K562 (cell line): ENCODE data around the gene ARHGAP10. TPM values are rescaled to one million over a fixed set of nuclear protein-coding genes. Genes with fewer than 3 reads are reported as not detected.

Experiments
- ATAC-seq: fragments of 200-7000 bp; cut with Tn5 transposase; 3 replicates; pipeline ENCODE4 v1.9.1; 2020; ENCODE audit warnings: moderate library complexity
- BruUV-seq: library from RNA; stranded (reverse); fragments of 400-500 nt; replicated peaks from 2 replicates; lab custom pipeline; 2021; lab: Mats Ljungman, UMichigan
- CTCF ChIA-PET: fragments of 300-600 bp; formaldehyde crosslinking; extraction: SDS; loops from one replicate; lab custom pipeline; 2021; ENCODE audit warnings: low intra/inter-chr PET ratio; lab: Yijun Ruan, JAX
- POLR2A ChIA-PET: fragments of 300-600, 350-650 bp; sonication (Branson Sonifier 250); formaldehyde crosslinking; extraction: SDS; loops from one replicate; lab custom pipeline; 2021; ENCODE audit warnings: antibody characterized with exemption, inconsistent platforms; lab: Yijun Ruan, JAX
- DNase-seq, 4 experiments: peaks; one replicate each; pipeline versions ENCODE4 v3.0.0 to v3.0.0-alpha.2; 2011 to 2018; ENCODE audit warnings: low spot score in 3 of 4, mixed read lengths in 3 of 4; ENCODE audit errors: extremely low read depth in 1 of 4
- FAIRE-seq: peaks from 2 replicates; lab custom pipeline; 2011; peaks lifted over from hg19 to GRCh38; lab: Jason Lieb, UNC
- H2AFZ ChIP-seq: 2 replicates; pipeline ENCODE4 v1.6.0; 2011; ENCODE audit warnings: low read depth, low read length, control low read depth, inconsistent platforms
- H3K27ac ChIP-seq: fragments of 200-600 bp; 3 replicates; pipeline ENCODE4 v1.8.0; 2011; ENCODE audit warnings: low read depth, mild to moderate bottlenecking, control low read depth, inconsistent platforms, low read length, moderate library complexity, mixed read lengths; ENCODE audit errors: extremely low read depth
- H3K27me3 ChIP-seq, 2 experiments: fragments of 300-600 bp in 1 of 2; 2 replicates in 1 of 2; 3 replicates in 1 of 2; pipeline versions ENCODE4 v1.6.0 to v1.8.0; 2011; ENCODE audit warnings: inconsistent platforms in 2 of 2, low read length in 2 of 2, mild to moderate bottlenecking in 1 of 2, mixed read lengths in 1 of 2, moderate library complexity in 1 of 2; ENCODE audit not compliant: control insufficient read depth in 2 of 2, insufficient read depth in 2 of 2
- H3K36me3 ChIP-seq: fragments of 300-600 bp; 3 replicates; pipeline ENCODE4 v1.8.0; 2011; ENCODE audit warnings: mild to moderate bottlenecking, low read length, inconsistent platforms; ENCODE audit not compliant: control insufficient read depth, insufficient read depth
- H3K4me1 ChIP-seq, 2 experiments: fragments of 200-600 bp in 1 of 2; replicated peaks in 1 of 2; 2 replicates in 1 of 2; 3 replicates in 1 of 2; pipeline versions ENCODE4 v1.5.1 to v1.8.0; 2011; ENCODE audit warnings: inconsistent platforms in 2 of 2, low read length in 2 of 2, mild to moderate bottlenecking in 1 of 2, mixed read lengths in 1 of 2, moderate library complexity in 1 of 2; ENCODE audit not compliant: control insufficient read depth in 2 of 2, insufficient read depth in 2 of 2
- H3K4me2 ChIP-seq: 2 replicates; pipeline ENCODE4 v1.6.1; 2011; ENCODE audit warnings: low read length, control low read depth, inconsistent platforms, mixed read lengths; ENCODE audit not compliant: insufficient read depth
- H3K4me3 ChIP-seq: fragments of 200-600 bp; sonication (generic), shearing (Covaris generic); 2 replicates; pipeline ENCODE4 v1.5.1; 2016; ENCODE audit warnings: control low read depth, inconsistent platforms
- H3K79me2 ChIP-seq: fragments of 200-600 bp; 3 replicates; pipeline ENCODE4 v1.8.0; 2011; ENCODE audit warnings: low read length, inconsistent platforms; ENCODE audit not compliant: control insufficient read depth, insufficient read depth
- H3K9ac ChIP-seq, 2 experiments: 2 replicates each; pipeline versions ENCODE4 v1.6.0 to v1.6.1; 2011; ENCODE audit warnings: low read depth in 2 of 2, low read length in 2 of 2, control low read depth in 1 of 2, inconsistent platforms in 1 of 2, mild to moderate bottlenecking in 1 of 2, mixed read lengths in 1 of 2; ENCODE audit not compliant: insufficient read depth in 1 of 2
- H3K9me1 ChIP-seq: one replicate; pipeline ENCODE4 v1.6.0; 2011; ENCODE audit warnings: inconsistent platforms, mild to moderate bottlenecking, low read length, moderate library complexity; ENCODE audit not compliant: control insufficient read depth, insufficient read depth
- H3K9me3 ChIP-seq: replicated peaks from 2 replicates; pipeline ENCODE4 v1.5.1; 2011; ENCODE audit warnings: low read depth, low read length, inconsistent platforms; ENCODE audit not compliant: control insufficient read depth, insufficient read depth
- H4K20me1 ChIP-seq: replicated peaks from 2 replicates; pipeline ENCODE4 v1.6.1; 2011; ENCODE audit warnings: low read length, inconsistent platforms, mixed read lengths; ENCODE audit not compliant: control insufficient read depth, insufficient read depth
- EHMT2 ChIP-seq: fragments of 450-650 bp; IDR thresholded peaks from 2 replicates; pipeline ENCODE4 v1.6.1; 2018; ENCODE audit warnings: antibody characterized with exemption
- NCOA6 ChIP-seq: fragments of 450-650 bp; IDR thresholded peaks from 2 replicates; pipeline ENCODE4 v1.6.1; 2017; ENCODE audit warnings: mild to moderate bottlenecking
- RFX1 ChIP-seq: fragments of 450-650 bp; IDR thresholded peaks from 2 replicates; pipeline ENCODE4 v1.6.1; 2016; ENCODE audit warnings: mild to moderate bottlenecking, moderate library complexity
- RFX7 ChIP-seq: fragments of 250-450 bp; sonication (Bioruptor Pico); IDR thresholded peaks from 2 replicates; pipeline ENCODE4 v1.5.1; 2021; ENCODE audit warnings: mild to moderate bottlenecking
- SAP30 ChIP-seq: fragments of 200-600 bp; sonication (generic); IDR thresholded peaks from 2 replicates; pipeline ENCODE4 v1.6.1; 2012; ENCODE audit warnings: borderline replicate concordance, low read depth, mild to moderate bottlenecking, moderate library complexity, low read length, control low read depth, inconsistent platforms; ENCODE audit not compliant: insufficient read depth, poor library complexity, severe bottlenecking
- ZBTB8A ChIP-seq: fragments of 450-650 bp; IDR thresholded peaks from 2 replicates; pipeline ENCODE4 v1.6.1; 2018; ENCODE audit warnings: mild to moderate bottlenecking, moderate library complexity; ENCODE audit not compliant: partially characterized antibody
- ZNF75A ChIP-seq: fragments of 450-650 bp; formaldehyde crosslinking; IDR thresholded peaks from 2 replicates; pipeline ENCODE4 v1.4.0; 2020; ENCODE audit warnings: mild to moderate bottlenecking
- ZNF785 ChIP-seq: fragments of 250-450 bp; sonication (Bioruptor Pico); IDR thresholded peaks from 2 replicates; pipeline ENCODE4 v1.4.0; 2020; ENCODE audit warnings: mild to moderate bottlenecking
- WGBS: fragments of 100-300 bp; shearing (Covaris generic); methylation state at CpG from one replicate; pipeline ENCODE4 v1.1.6; 2016; ENCODE audit warnings: low coverage, mixed read lengths; ENCODE audit not compliant: insufficient coverage; ENCODE audit errors: missing lambda C conversion rate; 5-methylcytosine and 5-hydroxymethylcytosine counted together
- in situ Hi-C: fragments of 300-500 bp; cut with MboI; formaldehyde crosslinking; loops from 4 replicates; pipeline ENCODE4 v1.15.0; 2018; ENCODE audit warnings: inconsistent platforms, mixed read lengths
- intact Hi-C: fragments of 100-400 bp; cut with micrococcal nuclease; formaldehyde crosslinking; loops from 2 replicates; pipeline ENCODE4 v1.14.2; 2022
- polyA plus RNA-seq, 8 experiments: library from polyadenylated mRNA; depleted of rRNA in 4 of 8; stranded (reverse) in 5 of 8; unstranded in 3 of 8; fragments of >200 nt; fragmentation: Nextera tagmentation in 2 of 8; fragmentation: Illumina TruSeq in 1 of 8; extraction: Ambion mirVana in 2 of 8; extraction: Trizol in 1 of 8; gene quantifications; 2 replicates each; pipeline versions ENCODE4 v1.2.1 to v1.2.3, GENCODE V29; 2011 to 2014; ENCODE audit warnings: inconsistent platforms in 1 of 8, missing spikeins in 1 of 8
- total RNA-seq, 7 experiments: library from RNA; depleted of rRNA in 6 of 7; stranded (reverse); fragments of >200 nt in 6 of 7; fragmentation: Illumina TruSeq in 2 of 7; extraction: Trizol in 2 of 7; gene quantifications; 2 replicates each; pipeline versions ENCODE4 v1.2.1 to v1.2.3, GENCODE V29; 2011 to 2021; ENCODE audit warnings: low replicate concordance in 1 of 7
- TF ChIP-seq, protein P1 (sequence below): fragments of 450-650 bp; IDR thresholded peaks from 2 replicates; pipeline ENCODE4 v1.6.1; 2016; ENCODE audit warnings: missing biosample characterization, missing genetic modification characterization
- TF ChIP-seq, protein P2 (sequence below): sonication (generic); formaldehyde crosslinking; IDR thresholded peaks from 2 replicates; pipeline ENCODE4 v1.8.0; 2022; ENCODE audit warnings: mild to moderate bottlenecking, missing genetic modification reagents

The ARHGAP10 gene
- total and polyA plus RNA-seq, 9 of the 15 experiments (the other 6 are each of a cell fraction or from before 2014, with no cell fraction given) = 0.03 to 0.22 (median 0.06) TPM; not detected in 3

DNA sequence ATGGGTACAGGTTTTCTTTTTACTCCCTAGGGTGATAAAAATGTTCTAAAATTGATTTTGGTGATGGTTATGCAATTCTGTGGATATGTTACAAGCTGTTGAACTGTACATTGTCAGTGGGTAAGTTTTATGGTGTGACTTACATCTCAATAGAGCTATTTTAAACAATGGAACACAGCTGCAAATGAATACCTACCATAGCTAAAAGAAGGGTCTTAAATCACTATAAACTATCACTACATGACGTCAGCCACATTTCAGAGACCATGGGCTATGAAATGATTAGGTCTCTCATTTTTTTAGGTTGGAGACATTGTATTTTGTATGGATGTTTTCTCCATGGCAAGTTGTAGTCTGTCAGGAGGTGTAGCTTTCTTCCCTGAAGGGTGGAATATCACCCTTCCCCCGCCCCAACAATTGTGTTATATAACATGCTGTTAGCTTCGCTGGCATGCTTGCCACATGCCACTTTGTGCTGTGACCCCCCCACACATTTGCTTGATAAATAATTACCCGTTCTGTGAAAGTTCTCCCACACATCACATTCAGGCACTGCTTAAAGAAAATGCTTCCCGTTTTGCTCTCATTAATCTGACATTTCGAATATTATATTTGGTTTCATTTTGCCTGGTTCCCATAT lies 159.7 kb downstream of the ARHGAP10 start:
- no peaks in the 10 kb centered on the region for H3K9me1 ChIP-seq
- intact Hi-C loops = no loop called here
- H3K27ac ChIP-seq = no peak overlapping the region
- no peaks in the 10 kb centered on the region for H3K27me3 ChIP-seq
- TF ChIP-seq RFX7 (CRISPR knock-in tag) (no peak), RFX1 (no peak), NCOA6 (no peak), ZBTB8A (no peak), SAP30 (no peak), ZNF785 (CRISPR knock-in tag) (no peak), EHMT2 (no peak), ZNF75A (CRISPR knock-in tag) (no peak)
- TF ChIP-seq, protein P1, sequence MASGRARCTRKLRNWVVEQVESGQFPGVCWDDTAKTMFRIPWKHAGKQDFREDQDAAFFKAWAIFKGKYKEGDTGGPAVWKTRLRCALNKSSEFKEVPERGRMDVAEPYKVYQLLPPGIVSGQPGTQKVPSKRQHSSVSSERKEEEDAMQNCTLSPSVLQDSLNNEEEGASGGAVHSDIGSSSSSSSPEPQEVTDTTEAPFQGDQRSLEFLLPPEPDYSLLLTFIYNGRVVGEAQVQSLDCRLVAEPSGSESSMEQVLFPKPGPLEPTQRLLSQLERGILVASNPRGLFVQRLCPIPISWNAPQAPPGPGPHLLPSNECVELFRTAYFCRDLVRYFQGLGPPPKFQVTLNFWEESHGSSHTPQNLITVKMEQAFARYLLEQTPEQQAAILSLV (tag) = no peak
- TF ChIP-seq, protein P2, sequence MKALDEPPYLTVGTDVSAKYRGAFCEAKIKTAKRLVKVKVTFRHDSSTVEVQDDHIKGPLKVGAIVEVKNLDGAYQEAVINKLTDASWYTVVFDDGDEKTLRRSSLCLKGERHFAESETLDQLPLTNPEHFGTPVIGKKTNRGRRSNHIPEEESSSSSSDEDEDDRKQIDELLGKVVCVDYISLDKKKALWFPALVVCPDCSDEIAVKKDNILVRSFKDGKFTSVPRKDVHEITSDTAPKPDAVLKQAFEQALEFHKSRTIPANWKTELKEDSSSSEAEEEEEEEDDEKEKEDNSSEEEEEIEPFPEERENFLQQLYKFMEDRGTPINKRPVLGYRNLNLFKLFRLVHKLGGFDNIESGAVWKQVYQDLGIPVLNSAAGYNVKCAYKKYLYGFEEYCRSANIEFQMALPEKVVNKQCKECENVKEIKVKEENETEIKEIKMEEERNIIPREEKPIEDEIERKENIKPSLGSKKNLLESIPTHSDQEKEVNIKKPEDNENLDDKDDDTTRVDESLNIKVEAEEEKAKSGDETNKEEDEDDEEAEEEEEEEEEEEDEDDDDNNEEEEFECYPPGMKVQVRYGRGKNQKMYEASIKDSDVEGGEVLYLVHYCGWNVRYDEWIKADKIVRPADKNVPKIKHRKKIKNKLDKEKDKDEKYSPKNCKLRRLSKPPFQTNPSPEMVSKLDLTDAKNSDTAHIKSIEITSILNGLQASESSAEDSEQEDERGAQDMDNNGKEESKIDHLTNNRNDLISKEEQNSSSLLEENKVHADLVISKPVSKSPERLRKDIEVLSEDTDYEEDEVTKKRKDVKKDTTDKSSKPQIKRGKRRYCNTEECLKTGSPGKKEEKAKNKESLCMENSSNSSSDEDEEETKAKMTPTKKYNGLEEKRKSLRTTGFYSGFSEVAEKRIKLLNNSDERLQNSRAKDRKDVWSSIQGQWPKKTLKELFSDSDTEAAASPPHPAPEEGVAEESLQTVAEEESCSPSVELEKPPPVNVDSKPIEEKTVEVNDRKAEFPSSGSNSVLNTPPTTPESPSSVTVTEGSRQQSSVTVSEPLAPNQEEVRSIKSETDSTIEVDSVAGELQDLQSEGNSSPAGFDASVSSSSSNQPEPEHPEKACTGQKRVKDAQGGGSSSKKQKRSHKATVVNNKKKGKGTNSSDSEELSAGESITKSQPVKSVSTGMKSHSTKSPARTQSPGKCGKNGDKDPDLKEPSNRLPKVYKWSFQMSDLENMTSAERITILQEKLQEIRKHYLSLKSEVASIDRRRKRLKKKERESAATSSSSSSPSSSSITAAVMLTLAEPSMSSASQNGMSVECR (CRISPR knock-in tag) = no peak
- no peak overlapping the region for H3K4me2 ChIP-seq
- H3K9me3 ChIP-seq = no peaks in the 10 kb centered on the region
- H3K79me2 ChIP-seq = no peaks in the 10 kb centered on the region
- no peak overlapping the region for H3K9ac ChIP-seq
- ATAC-seq = no peak
- FAIRE-seq = no peak
- in situ Hi-C loops = no loop called here
- no peak for DNase-seq
- CTCF ChIA-PET = no interaction called here
- POLR2A ChIA-PET = no interaction called here
- H3K36me3 ChIP-seq = no peaks in the 10 kb centered on the region
- no peaks in the 10 kb centered on the region for H4K20me1 ChIP-seq
- 0% methylated on average over 6 of the region's 6 CpGs for WGBS
- H2AFZ ChIP-seq = no peak overlapping the region
- H3K4me3 ChIP-seq = no peak overlapping the region
- BruUV-seq = no TSS peak
- H3K4me1 ChIP-seq = no peaks in the 10 kb centered on the region
